ENCODE data around the gene TSHZ2.
"Not testable (repeated sequence)": the region's sequence is repeated elsewhere in the genome, so short reads cannot be mapped to it uniquely, and the experiment has no call there.

TSHZ2 gene

DNA sequence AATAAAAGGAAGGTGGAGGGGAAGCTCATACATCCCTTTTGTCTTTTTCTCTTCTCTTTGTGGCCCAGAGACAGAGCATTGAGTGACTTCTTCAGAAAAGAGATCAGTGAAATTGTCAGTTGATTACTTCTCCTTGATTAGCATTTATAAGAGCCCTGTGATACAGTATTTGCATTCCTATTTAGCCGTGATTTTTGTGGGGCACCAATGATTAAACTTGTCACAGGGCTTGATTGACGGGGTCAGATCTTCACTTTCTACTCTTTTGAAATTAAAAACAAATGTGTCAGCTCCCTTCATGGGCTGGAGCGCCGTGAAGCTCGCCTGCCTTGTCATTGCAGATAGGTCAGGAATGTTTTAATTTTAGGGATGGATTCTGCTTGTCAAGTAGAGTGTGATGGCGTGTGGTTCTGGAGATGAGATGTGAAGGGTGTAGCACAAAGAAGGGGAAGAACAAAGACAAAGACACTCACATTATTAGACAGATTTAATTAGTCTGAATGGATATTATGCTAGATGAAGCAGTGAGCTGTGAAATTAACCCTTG, 454.7 kb downstream of the TSHZ2 start:
- in situ Hi-C loops (cut with MboI; ENCODE audit: low sequenced_read_pairs), result no loop called here

DNA sequence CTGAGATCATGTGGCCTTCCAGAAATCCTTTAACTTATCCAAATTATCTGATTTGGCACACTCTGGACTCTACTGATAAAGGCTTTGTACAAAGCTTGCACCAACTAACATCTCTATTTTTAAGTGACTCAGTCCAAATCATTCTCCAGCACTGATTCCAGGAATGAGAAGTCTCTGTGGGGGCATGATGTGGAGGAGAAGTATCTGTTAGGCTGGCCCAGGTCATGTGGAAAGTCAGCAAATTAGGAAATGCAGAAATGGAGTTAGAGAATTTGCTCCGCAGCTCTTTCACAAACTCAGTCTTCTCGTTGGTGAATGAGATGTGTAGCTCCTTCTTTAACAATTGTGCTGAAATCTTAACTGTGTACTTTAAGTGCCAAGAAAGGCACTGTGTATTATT, 455.8 kb downstream of the TSHZ2 start:
- in situ Hi-C loops (cut with MboI; ENCODE audit: low sequenced_read_pairs), result no loop called here

DNA sequence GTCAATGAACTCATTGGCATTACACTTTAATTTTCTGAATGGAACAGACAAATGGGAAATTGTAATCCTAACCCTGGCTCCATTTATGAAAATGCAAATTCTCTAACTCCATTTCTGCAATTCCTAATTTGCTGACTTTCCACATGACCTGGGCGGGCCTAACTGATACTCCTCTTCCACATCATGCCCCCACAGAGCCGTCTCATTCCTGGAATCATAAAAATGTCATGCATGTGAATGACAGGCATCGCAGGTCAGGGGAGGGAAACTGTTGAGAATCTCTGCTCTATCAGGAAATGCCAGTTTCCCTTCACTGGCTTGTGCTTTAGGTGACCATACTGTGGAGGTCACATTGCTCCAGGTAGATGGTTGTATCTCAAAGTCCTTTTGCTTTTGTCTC, 456.4 kb downstream of the TSHZ2 start:
- in situ Hi-C loops (cut with MboI; ENCODE audit: low sequenced_read_pairs), result no loop called here

DNA sequence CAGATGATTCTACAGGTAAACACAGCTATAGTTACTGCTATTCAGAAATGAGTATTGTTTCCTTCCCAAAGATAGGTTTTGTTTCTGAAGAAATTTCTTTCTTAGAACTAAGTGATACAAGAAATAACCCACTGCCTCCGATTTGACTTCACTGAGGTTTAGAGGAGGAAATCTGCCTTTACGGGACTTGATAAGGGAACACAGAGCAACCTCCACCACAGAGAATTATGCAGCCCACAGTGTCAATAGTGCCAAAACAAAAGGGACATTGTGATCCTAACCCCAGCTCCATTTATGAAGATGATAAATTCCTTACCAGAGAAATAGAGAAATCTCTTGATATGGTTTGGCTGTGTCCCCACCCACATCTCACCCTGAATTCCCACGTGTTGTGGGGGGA, 456.8 kb downstream of the TSHZ2 start:
- in situ Hi-C loops (cut with MboI; ENCODE audit: low sequenced_read_pairs), result no loop called here

DNA sequence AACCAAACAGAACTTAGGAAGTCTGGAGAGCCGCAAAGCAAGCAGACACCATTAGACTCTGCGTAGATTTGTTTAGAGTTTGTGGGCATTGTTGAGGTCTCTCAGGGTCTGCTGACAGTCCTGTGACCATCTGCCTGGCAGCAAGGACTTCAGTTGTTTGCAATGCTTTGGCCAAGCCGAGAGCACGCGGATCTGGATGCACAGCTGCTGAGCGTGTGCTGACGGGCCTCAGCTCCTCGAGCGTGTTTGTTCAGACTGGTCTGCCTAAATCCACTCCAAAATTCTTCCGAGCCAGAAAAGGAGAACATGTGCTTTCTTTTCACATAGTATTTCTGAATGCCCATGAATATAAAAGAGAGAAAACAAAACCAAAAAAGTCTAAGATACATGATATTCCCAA, 462.5 kb downstream of the TSHZ2 start:
- in situ Hi-C loops (cut with MboI; ENCODE audit: low sequenced_read_pairs), result no loop called here

DNA sequence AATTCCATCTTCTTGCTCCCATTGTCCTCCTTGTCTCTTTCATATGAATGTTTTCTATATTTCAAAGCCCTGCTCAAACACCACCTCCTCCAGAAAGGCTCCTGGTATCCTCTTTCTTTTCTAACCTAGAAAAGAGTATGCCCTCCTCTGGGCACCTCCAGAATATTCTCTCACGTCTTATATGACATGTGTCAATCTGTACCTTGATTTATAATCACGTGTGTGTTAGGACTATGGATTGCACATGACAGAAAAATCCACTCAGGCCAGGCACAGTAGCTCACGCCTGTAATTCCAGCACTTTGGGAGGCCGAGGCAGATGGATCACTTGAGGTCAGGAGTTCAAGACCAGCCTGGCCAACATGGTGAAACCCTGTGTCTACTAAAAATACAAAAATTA, 464.8 kb downstream of the TSHZ2 start:
- in situ Hi-C loops (cut with MboI; ENCODE audit: low sequenced_read_pairs), result not testable (repeated sequence)

DNA sequence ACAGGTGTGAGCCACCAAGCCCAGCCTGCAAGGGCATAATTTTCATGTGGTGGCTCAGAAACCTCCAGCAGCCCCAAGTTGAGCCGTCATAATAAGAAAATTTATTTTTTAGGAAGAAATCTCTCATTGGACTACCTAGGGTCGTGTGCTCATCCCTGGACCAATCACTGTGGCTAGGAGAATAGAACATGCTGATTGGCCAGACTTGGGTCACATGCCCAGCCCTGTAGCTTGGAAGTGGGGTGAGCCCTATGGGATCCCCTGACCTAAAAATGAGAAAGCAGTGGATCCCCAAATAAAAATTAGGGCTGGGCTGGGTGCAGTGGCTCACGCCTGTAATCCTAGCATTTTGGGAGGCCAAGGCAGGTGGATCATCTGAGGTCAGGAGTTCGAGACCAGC, 466.2 kb downstream of the TSHZ2 start:
- in situ Hi-C loops (cut with MboI; ENCODE audit: low sequenced_read_pairs), result no loop called here

DNA sequence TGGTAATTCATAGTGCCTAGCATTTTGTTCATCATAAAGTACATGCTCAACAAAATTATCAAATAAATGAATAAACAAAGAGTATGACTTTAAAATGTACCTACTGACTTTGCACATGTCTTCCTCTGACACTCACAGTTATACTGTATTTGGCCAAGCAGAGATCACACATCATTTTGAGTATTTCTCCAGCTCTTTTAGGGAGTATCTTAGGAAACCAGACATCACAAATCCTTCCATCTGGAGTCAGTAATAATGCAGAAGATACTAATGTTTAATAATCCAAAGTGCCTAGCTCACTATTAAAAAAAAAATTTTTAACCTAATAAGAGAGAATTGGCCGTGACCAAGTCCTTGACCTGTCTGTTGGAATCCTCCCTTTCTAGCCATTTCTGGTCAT, 466.9 kb downstream of the TSHZ2 start:
- in situ Hi-C loops (cut with MboI; ENCODE audit: low sequenced_read_pairs), result no loop called here

DNA sequence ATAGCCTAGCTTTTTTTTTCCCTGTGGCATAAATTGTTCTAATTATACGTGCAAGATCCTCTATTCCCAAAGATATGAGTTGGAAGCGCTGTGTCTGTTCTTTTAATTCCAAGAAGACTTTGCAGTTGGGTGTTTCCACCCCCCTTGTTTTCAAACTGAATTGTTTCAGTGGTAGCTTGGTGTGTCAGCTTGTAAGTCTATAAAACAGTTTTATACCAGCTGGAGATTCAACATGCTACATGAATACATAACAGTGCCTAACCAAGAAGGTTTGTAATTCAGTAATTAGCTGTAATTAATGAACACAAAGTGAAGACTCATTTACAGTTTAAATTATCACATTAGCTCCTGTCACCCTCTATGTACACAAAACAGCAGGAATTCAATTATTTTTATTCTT, 467.5 kb downstream of the TSHZ2 start:
- in situ Hi-C loops (cut with MboI; ENCODE audit: low sequenced_read_pairs), result no loop called here

DNA sequence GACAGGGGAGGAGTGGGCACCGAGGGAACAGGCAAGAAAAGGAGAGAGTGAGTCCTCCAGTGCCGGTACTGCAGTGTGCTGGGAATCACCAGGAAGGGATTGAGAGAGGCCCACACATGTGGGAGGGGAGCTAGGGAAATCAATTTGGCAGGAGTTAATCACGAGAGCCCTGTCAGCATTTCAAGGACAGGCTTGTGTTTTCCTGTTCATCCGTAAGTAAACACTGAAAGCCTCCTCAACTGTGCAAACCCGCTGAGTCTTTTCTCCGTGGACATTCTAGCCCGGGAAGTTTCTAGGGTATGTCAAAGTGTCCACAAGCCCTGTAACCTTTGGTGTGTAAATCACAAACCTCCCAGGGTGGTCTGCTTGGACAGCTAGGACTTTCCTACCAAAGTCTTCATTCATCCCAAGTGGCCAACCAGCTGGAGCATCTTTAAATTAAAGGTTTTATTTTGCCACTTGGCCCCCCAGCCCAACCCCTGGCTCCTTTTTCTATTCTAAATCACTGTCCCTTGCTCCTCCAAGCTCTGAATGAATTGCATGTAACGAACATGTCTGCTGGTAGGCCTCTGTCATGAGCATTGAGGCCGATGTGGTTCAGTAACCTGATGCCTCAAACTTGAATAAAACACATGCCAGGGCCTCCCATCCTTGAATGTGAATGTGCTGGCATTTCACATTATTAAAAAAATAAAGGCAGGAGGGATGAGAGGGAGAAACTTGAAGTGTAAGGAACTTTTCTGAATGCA, 472.4 kb downstream of the TSHZ2 start:
- in situ Hi-C loops (cut with MboI; ENCODE audit: low sequenced_read_pairs), result no loop called here

DNA sequence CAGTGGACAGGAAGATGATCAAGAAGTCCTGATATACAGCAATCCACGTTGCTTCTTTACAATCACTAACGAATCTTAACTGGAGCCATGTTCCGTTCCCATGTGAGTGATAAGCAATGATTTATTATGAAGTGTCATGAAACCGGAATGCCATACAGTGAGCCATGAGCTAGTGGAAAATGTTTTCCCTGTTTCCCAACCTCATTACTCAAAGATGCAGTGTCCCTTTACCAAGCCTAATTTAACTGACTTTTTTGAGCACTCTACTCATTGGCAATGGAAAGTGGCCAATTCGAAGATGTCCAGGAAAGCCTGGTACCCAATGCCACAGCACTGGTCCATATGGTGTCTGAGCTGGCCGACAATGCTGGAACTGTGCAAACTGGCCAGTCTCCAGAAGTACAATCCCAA, 473.2 kb downstream of the TSHZ2 start:
- in situ Hi-C loops (cut with MboI; ENCODE audit: low sequenced_read_pairs), result no loop called here

DNA sequence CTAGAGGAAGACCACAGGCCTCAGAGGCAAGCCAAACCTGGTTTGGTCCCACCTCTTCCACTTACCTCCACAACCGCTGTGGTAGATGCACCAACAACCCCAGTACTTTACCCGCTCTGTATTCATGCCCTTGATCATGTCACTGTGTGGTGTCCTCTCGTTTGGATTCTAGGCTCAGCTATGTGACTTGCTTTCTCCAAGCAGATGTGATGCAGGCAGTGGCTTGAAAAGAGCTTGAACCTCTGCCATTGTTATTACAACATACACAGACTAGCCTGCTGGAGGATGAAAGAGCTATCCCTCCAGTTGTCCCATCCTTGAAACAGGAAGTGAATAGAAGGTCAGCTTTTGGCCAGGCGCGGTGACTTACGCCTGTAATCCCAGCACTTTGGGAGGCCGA, 473.8 kb downstream of the TSHZ2 start:
- in situ Hi-C loops (cut with MboI; ENCODE audit: low sequenced_read_pairs), result no loop called here

DNA sequence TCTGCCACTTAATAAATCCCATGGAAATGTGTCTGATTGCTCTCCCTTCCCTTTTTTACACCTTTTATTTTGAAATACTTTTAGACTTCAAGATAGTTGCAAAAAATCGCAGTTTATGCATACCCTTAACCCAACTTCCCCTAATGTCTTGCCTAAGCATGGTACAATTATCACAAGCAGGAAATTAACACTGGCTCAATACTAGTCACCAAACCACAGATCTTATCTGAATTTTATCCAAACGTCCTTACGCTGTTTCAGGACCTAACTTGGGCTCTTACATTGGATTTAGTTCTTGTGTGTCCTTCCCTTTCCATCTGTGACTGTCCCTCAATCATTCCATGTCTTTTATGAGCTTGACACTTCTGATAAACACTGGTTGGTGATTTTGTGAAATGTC, 475.2 kb downstream of the TSHZ2 start:
- in situ Hi-C loops (cut with MboI; ENCODE audit: low sequenced_read_pairs), result no loop called here

DNA sequence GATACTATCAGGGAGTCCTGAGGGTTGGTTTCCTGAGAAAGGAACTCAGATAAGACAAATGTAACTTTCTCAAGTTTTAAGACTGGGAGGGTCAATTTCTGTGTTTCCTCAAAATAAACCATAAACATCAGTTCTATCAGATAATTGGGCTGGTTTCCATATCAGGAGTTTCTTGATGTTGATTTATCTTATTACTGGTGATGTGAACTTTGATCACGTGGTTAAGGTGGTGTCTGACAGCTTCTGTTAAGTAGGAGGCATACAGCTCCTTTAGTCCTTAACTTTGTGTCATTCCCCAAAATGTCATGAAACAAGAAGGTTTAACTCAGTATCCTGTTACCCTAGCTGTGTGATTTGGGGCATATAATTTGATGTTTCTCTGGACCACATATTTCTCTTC, 476.3 kb downstream of the TSHZ2 start:
- in situ Hi-C loops (cut with MboI; ENCODE audit: low sequenced_read_pairs), result no loop called here

DNA sequence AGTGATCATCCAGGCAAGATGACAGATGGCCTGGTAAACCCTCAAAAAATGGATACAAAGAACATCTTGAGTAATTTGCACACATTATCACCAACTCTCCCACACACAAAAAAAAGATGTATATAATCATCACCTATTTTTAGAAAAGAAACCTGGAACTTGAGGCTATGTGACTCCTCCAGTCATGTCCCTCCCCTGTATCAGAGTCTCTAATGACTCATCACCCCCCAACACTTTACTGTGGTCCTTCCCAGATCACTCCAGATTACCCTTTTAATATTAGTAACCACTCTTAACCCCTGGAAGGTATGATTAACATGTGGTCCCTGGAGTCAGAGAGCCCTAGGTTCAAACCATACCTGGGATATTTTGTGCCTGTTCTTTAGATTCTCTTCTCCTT, 476.7 kb downstream of the TSHZ2 start:
- in situ Hi-C loops (cut with MboI; ENCODE audit: low sequenced_read_pairs), result no loop called here

DNA sequence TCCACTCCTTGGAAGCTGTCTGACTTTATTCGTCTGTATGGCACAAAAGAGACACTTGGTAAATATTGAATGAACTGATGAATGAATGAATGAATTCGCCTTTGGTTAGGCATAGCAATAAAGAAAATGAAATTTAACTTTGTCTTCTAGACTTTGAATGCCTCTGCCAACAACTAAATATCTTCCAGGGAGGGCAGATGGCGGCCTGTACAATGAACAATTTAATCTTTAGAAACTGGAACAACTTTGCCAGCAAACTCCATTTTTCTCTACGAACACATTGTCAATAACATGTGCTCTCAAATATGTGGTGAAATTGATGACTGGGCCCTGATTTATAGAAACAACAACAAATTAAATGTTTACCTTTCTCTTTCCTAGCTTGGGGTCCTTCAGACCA, 480.9 kb downstream of the TSHZ2 start:
- in situ Hi-C loops (cut with MboI; ENCODE audit: low sequenced_read_pairs), result no loop called here

DNA sequence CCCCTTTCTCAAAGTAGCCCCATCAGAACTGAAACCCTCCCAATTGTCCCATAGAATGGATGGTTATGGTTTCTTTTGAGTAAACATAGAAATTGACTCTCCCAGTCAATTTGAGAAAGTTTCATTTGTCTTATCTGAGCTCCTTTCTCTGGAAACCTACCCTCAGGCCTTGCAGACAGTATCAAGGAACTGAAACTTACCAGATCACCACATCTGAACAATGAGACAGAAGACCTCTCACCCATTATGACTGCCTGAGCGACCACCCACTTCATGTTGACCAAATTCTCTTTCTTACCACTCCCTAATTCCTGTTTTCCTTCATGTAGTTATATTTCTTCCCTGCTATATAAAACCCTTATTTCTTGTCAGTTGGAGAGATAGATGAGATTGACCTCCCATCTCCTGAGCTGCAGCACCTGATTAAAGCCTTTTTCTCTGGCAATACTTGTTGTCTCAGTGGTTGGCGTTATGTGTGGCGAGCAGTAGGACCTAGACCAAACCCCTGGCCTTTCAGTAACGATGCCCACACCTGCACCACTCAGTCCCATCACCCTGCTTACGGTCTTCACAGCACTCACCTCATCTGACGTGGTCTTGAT, 482.6 kb downstream of the TSHZ2 start:
- in situ Hi-C loops (cut with MboI; ENCODE audit: low sequenced_read_pairs), result no loop called here

DNA sequence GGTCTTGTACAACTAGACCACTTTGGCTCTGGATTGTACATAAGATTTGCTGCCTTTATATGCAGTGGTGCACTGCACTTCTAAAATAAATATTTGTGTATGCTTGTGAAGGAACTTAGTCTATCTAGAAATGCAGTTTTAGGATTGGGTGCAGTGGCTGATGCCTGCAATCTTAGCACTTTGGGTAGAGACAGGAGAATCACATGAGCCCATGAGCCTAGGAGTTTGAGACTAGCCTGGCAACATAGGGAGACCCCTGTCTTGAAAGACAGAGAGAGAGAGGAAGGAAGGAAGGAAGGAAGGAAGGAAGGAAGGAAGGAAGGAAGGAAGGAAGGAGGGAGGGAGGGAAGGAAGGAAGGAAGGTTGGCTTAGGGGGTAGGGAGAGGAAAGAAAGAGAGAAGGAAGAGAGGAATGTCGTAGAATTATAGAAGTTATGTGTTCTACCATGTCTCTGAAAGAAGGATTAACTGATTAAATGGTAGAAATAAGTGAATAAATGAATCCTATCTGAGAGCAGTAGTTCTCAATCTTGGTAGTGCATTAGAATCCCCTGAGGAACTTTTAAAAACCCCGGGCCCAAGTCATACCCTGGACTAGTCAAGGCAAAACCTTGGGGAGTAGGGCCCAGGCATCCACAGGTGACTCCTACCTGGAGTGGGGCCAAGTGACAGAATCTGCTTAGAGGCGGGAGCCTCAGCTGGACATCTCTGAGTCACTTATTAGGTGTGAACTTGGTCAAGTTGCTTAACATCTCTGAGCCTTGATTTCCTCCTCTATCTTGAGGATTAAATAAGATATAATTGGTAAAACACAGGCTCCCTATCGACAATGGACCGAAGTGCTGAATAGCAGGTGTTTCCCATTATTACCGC, 491.2 kb downstream of the TSHZ2 start:
- in situ Hi-C loops (cut with MboI; ENCODE audit: low sequenced_read_pairs), result no loop called here

DNA sequence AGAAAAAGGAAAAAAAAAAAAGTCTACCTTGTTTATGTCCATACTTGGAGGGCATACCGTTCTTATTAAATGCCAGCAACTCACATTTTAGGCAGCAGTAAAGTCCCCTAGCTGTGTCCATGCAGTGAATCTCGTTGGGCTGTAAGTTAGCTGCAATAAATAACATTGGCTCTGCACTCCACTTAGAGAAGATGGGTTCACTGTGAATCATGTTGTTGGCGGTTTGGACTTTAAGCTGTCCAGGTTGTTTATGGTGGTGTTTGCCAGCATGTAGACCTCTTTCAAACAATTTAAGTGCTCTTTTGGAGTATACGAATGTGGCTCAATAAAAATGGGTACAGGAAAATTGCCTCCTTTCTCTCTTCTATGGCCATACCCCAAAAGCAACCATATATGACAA, 494.1 kb downstream of the TSHZ2 start:
- in situ Hi-C loops (cut with MboI; ENCODE audit: low sequenced_read_pairs), result no loop called here

DNA sequence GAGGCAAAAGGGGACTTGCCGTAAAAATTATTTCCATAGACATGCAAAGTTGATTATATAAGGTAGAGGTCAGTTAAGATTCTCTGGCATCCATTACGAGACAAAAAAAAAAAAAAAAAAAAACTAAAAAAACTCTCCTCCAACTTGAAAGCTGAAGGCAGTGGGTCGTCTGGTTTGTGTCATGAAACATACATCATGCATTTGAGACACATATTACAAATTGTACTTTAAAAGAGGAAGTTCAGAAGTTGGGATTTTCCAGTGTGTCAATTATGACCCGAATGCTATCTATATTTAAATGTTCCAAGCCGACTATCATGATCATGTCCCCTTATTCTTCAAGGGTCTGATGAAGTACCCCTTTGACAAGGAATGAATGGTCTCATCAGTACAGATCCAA, 496.4 kb downstream of the TSHZ2 start:
- in situ Hi-C loops (cut with MboI; ENCODE audit: low sequenced_read_pairs), result no loop called here

DNA sequence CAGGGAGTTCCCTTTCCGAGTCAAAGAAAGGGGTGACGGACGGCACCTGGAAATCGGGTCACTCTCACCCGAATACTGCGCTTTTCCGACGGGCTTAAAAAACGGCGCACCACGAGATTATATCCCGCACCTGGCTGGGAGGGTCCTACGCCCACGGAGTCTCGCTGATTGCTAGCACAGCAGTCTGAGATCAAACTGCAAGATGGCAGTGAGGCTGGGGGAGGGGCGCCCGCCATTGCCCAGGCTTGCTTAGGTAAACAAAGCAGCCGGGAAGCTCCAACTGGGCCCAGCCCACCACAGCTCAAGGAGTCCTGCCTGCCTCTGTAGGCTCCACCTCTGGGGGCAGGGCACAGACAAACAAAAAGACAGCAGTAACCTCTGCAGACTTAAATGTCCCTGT, 500.7 kb downstream of the TSHZ2 start:
- in situ Hi-C loops (cut with MboI; ENCODE audit: low sequenced_read_pairs), result not testable (repeated sequence)

DNA sequence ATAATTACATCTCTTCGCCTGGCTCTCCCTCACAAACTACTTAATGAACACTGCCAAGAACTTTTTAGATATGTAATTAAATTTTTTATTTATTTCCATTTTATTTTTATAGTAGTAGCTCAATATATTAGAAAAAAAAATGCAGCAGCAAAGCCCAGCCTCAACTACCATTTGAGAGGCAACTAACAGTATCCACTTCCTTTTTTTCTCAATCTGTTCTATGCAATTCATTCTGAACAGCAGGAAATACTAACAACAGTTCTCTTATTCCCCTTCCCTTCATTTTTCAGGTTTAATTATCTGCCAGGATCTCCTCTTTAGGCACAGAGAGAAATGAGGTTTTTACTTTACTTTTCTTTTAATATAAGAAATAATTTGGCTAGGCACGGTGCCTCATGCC, 508.8 kb downstream of the TSHZ2 start:
- in situ Hi-C loops (cut with MboI; ENCODE audit: low sequenced_read_pairs), result no loop called here
